Endodermal cell (in vitro differentiated cells): Measurements from ENCODE around the gene KCNAB3. TPM values are rescaled to one million over a fixed set of nuclear protein-coding genes. Genes with fewer than 3 reads are reported as not detected.

Experiments
- DNase-seq: peaks from one replicate; pipeline ENCODE4 v3.0.0-alpha.2; 2017
- H3K27ac ChIP-seq: 2 replicates; pipeline ENCODE4 v1.5.1; 2013; ENCODE audit warnings: mild to moderate bottlenecking, low read depth, low read length, moderate library complexity
- H3K27me3 ChIP-seq: 2 replicates; pipeline ENCODE4 v1.6.1; 2013; ENCODE audit warnings: mild to moderate bottlenecking, low read length, moderate library complexity; ENCODE audit not compliant: insufficient read depth, control insufficient read depth, poor library complexity, severe bottlenecking
- H3K36me3 ChIP-seq: 2 replicates; pipeline ENCODE4 v1.7.0; 2013; ENCODE audit warnings: mild to moderate bottlenecking, low read length, moderate library complexity; ENCODE audit not compliant: control insufficient read depth, insufficient read depth
- H3K4me1 ChIP-seq: one replicate; pipeline ENCODE4 v1.7.0; 2013; ENCODE audit warnings: low read length; ENCODE audit not compliant: control insufficient read depth, insufficient read depth
- H3K4me3 ChIP-seq: 2 replicates; pipeline ENCODE4 v1.5.1; 2013; ENCODE audit warnings: mild to moderate bottlenecking, low read length, moderate library complexity
- H3K9ac ChIP-seq: 2 replicates; pipeline ENCODE4 v1.6.1; 2013; ENCODE audit warnings: mild to moderate bottlenecking, low read length, moderate library complexity; ENCODE audit not compliant: poor library complexity, severe bottlenecking; ENCODE audit errors: extremely low read depth
- H3K9me3 ChIP-seq: 2 replicates; pipeline ENCODE4 v1.6.1; 2013; ENCODE audit warnings: mild to moderate bottlenecking, low read length, moderate library complexity; ENCODE audit not compliant: control insufficient read depth
- H3K27ac Mint-ChIP-seq: 2 replicates; pipeline ENCODE4 v1.8.0; 2020; ENCODE audit warnings: mixed read lengths
- H3K27me3 Mint-ChIP-seq: 2 replicates; pipeline ENCODE4 v1.8.0; 2021; ENCODE audit warnings: mild to moderate bottlenecking, mixed read lengths; ENCODE audit not compliant: insufficient read depth
- H3K36me3 Mint-ChIP-seq: 2 replicates; pipeline ENCODE4 v1.8.0; 2020; ENCODE audit warnings: low read depth, mixed read lengths
- H3K4me1 Mint-ChIP-seq: 2 replicates; pipeline ENCODE4 v1.8.0; 2020; ENCODE audit warnings: mixed read lengths
- H3K4me3 Mint-ChIP-seq: 2 replicates; pipeline ENCODE4 v1.8.0; 2020; ENCODE audit warnings: mild to moderate bottlenecking, moderate library complexity, mixed read lengths
- H3K9me3 Mint-ChIP-seq: 2 replicates; pipeline ENCODE4 v1.8.0; 2020; ENCODE audit warnings: mild to moderate bottlenecking, mixed read lengths
- CTCF ChIP-seq: fragments of 200-600 bp; sonication (generic); conservative IDR thresholded peaks from 2 replicates; pipeline ENCODE4 v1.5.0; 2021; ENCODE audit warnings: antibody characterized with exemption, mild to moderate bottlenecking
- WGBS, 2 experiments: methylation state at CpG; one replicate each; pipeline versions ENCODE4 v1.1.5 to v1.1.7; 2013; ENCODE audit warnings: missing lambda C conversion rate in 2 of 2, mixed read lengths in 1 of 2; ENCODE audit not compliant: insufficient coverage in 1 of 2, insufficient read length in 1 of 2; 5-methylcytosine and 5-hydroxymethylcytosine counted together
- total RNA-seq, 2 donors: library from RNA; stranded (reverse); fragmentation: NEBNext Ultra II Directional in 1 of 2; extraction: Animal tissue kit (Norgen Biotek cat#: 25700) in 1 of 2; gene quantifications; 2 replicates in 1 of 2; 3 replicates in 1 of 2; pipeline ENCODE4 v1.2.1, GENCODE V29; 2021

KCNAB3 gene
- total RNA-seq, 2 donors from 2014 or later, result 4.0 to 6.5 TPM

DNA sequence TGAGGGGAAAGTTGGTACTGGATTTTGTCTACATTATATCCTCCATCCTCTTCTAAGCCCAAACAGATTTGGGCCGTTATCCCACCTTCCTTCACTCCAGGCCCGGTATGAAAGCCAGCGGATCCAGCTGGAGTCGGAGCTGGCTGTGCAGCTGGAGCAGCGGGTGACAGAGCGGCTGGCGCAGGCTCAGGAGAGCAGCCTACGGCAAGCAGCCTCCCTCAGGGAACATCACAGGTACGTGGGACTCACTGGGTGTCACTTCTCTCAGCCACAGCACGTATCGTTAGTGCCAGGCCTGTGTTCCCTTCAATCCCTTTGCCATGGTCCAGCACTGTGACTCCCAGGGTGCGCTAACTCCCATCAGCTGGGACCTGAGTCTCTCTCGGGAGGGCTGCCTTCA, 13.6 kb upstream of the KCNAB3 start:
- Histone ChIP-seq H3K4me3 (no peak overlapping the region), H3K4me1 (no peaks in the 10 kb centered on the region), H3K9ac (no peak overlapping the region), H3K27ac (no peak overlapping the region), H3K27me3 (no peaks in the 10 kb centered on the region), H3K36me3 (peaks cover 81% of the 10 kb centered on the region), H3K9me3 (no peaks in the 10 kb centered on the region)
- no peak for TF ChIP-seq CTCF
- no peaks in the 10 kb centered on the region for H3K27me3 Mint-ChIP-seq
- H3K4me3 Mint-ChIP-seq, result no peak overlapping the region
- H3K36me3 Mint-ChIP-seq, result peaks cover 76% of the 10 kb centered on the region
- no peaks in the 10 kb centered on the region for H3K4me1 Mint-ChIP-seq
- no peak overlapping the region for H3K27ac Mint-ChIP-seq
- no peak for DNase-seq
- WGBS, 2 experiments, result 91 to 98% methylated on average over 11 to 13 of the region's 13 CpGs
- no peaks in the 10 kb centered on the region for H3K9me3 Mint-ChIP-seq

- Mint-ChIP-seq H3K9me3 (no peaks in the 10 kb centered on the region), H3K27ac (no peak overlapping the region), H3K27me3 (no peaks in the 10 kb centered on the region), H3K4me1 (no peaks in the 10 kb centered on the region), H3K4me3 (no peak overlapping the region), H3K36me3 (peaks cover 76% of the 10 kb centered on the region)
- H3K4me3 ChIP-seq, result no peak overlapping the region
- H3K9ac ChIP-seq, result no peak overlapping the region
- H3K27me3 ChIP-seq, result no peaks in the 10 kb centered on the region
- DNase-seq, result no peak
- H3K9me3 ChIP-seq, result no peaks in the 10 kb centered on the region
- 96 to 100% methylated on average over 4 to 6 of the region's 6 CpGs for WGBS, 2 experiments
- H3K36me3 ChIP-seq, result peaks cover 83% of the 10 kb centered on the region
- no peaks in the 10 kb centered on the region for H3K4me1 ChIP-seq
- no peak for TF ChIP-seq CTCF
- H3K27ac ChIP-seq, result no peak overlapping the region
Observed at GRCh38 chr17:7940743-7941142, 11.1 kb upstream of the KCNAB3 start.

- WGBS, 2 experiments, result 91 to 97% methylated on average over 4 of the region's 4 CpGs
- H3K27ac ChIP-seq, result no peak overlapping the region
- H3K27me3 Mint-ChIP-seq, result no peaks in the 10 kb centered on the region
- H3K4me1 Mint-ChIP-seq, result no peaks in the 10 kb centered on the region
- H3K9me3 Mint-ChIP-seq, result no peaks in the 10 kb centered on the region
- H3K36me3 ChIP-seq, result peaks cover 83% of the 10 kb centered on the region
- H3K27ac Mint-ChIP-seq, result no peak overlapping the region
- H3K27me3 ChIP-seq, result no peaks in the 10 kb centered on the region
- no peak for DNase-seq
- no peak overlapping the region for H3K9ac ChIP-seq
- H3K4me1 ChIP-seq, result no peaks in the 10 kb centered on the region
- H3K9me3 ChIP-seq, result no peaks in the 10 kb centered on the region
- H3K4me3 Mint-ChIP-seq, result no peak overlapping the region
- no peak for TF ChIP-seq CTCF
- H3K4me3 ChIP-seq, result no peak overlapping the region
- peaks cover 76% of the 10 kb centered on the region for H3K36me3 Mint-ChIP-seq
Observed at GRCh38 chr17:7940034-7940433, 10.4 kb upstream of the KCNAB3 start.
